H1 (cell line): ENCODE results near the gene NMB. TPM values are rescaled to one million over a fixed set of nuclear protein-coding genes. Genes with fewer than 3 reads are reported as not detected.

Experiments
- CTCF ChIA-PET: fragments of 300-600 bp; sonication (Branson Sonifier 250); formaldehyde crosslinking; loops from one replicate; lab custom pipeline; 2021; ENCODE audit not compliant: partially characterized antibody; lab: Charles Lee
- POLR2A ChIA-PET: fragments of 300-600 bp; sonication (Branson Sonifier 250); formaldehyde crosslinking; loops from one replicate; lab custom pipeline; 2021; ENCODE audit warnings: inconsistent platforms; ENCODE audit not compliant: partially characterized antibody; lab: Charles Lee
- DNase-seq, 2 experiments: peaks; one replicate each; pipeline versions ENCODE4 v3.0.0 to v3.0.0-alpha.2; 2010 to 2022; ENCODE audit warnings: low spot score in 2 of 2, low read depth in 1 of 2, mixed read lengths in 1 of 2
- FAIRE-seq: peaks from 2 replicates; lab custom pipeline; 2011; peaks lifted over from hg19 to GRCh38; lab: Jason Lieb, UNC
- H2AFZ ChIP-seq: 2 replicates; pipeline ENCODE4 v1.8.1; 2012; ENCODE audit warnings: low read length, inconsistent platforms
- H2AK5ac ChIP-seq: 2 replicates; pipeline ENCODE4 v1.6.1; 2013; ENCODE audit warnings: low read depth, low read length
- H2BK120ac ChIP-seq: replicated peaks from 2 replicates; pipeline ENCODE3; 2013; ENCODE audit warnings: low read depth, low read length, inconsistent platforms
- H2BK12ac ChIP-seq: 2 replicates; pipeline ENCODE4 v1.6.1; 2013; ENCODE audit warnings: low read depth, low read length
- H2BK15ac ChIP-seq: 2 replicates; pipeline ENCODE4 v1.6.1; 2013; ENCODE audit warnings: low read length
- H2BK20ac ChIP-seq: 2 replicates; pipeline ENCODE4 v1.6.1; 2013; ENCODE audit warnings: low read length
- H2BK5ac ChIP-seq: 2 replicates; pipeline ENCODE4 v1.6.1; 2013; ENCODE audit warnings: low read depth, low read length
- H3K14ac ChIP-seq: 2 replicates; pipeline ENCODE4 v1.6.1; 2013; ENCODE audit warnings: inconsistent platforms; ENCODE audit not compliant: insufficient read length
- H3K18ac ChIP-seq: 2 replicates; pipeline ENCODE4 v1.6.1; 2013; ENCODE audit warnings: low read length; ENCODE audit errors: extremely low read depth
- H3K23ac ChIP-seq: 2 replicates; pipeline ENCODE4 v1.6.1; 2013; ENCODE audit warnings: inconsistent platforms; ENCODE audit not compliant: insufficient read length
- H3K23me2 ChIP-seq: 2 replicates; pipeline ENCODE4 v1.6.1; 2013; ENCODE audit warnings: low read depth, low read length
- H3K27ac ChIP-seq: 2 replicates; pipeline ENCODE4 v1.6.1; 2011; ENCODE audit warnings: low read depth, low read length, inconsistent platforms
- H3K27me3 ChIP-seq, 4 experiments: replicated peaks in 1 of 4; 1 replicate in 1 of 4; 2 replicates in 3 of 4; pipeline versions ENCODE4 v1.6.1 to v1.8.1; 2011 to 2013; ENCODE audit warnings: low read length in 3 of 4, mild to moderate bottlenecking in 3 of 4, inconsistent platforms in 2 of 4, mixed read lengths in 2 of 4, moderate library complexity in 1 of 4; ENCODE audit not compliant: control insufficient read depth in 3 of 4, insufficient read depth in 3 of 4; ENCODE audit errors: extremely low read depth in 1 of 4
- H3K36me3 ChIP-seq, 4 experiments: 2 replicates each; pipeline versions ENCODE4 v1.6.1 to v1.8.1; 2011 to 2013; ENCODE audit warnings: mild to moderate bottlenecking in 4 of 4, low read length in 3 of 4, moderate library complexity in 2 of 4, control low read depth in 1 of 4, inconsistent platforms in 1 of 4; ENCODE audit not compliant: insufficient read depth in 4 of 4, control insufficient read depth in 2 of 4
- H3K4ac ChIP-seq: replicated peaks from 2 replicates; pipeline ENCODE3; 2013; ENCODE audit warnings: low read length, low read depth, mixed read lengths, inconsistent platforms; ENCODE audit not compliant: insufficient read length
- H3K4me1 ChIP-seq, 4 experiments: replicated peaks in 1 of 4; 1 replicate in 1 of 4; 2 replicates in 3 of 4; pipeline versions ENCODE4 v1.6.1 to v1.8.1; 2011 to 2013; ENCODE audit warnings: low read length in 3 of 4, inconsistent platforms in 2 of 4, mixed read lengths in 1 of 4; ENCODE audit not compliant: insufficient read depth in 4 of 4, control insufficient read depth in 3 of 4
- H3K4me2 ChIP-seq, 2 experiments: 2 replicates each; pipeline versions ENCODE4 v1.6.1 to v1.8.1; 2011 to 2013; ENCODE audit warnings: low read depth in 2 of 2, low read length in 2 of 2, control low read depth in 1 of 2, inconsistent platforms in 1 of 2, mild to moderate bottlenecking in 1 of 2; ENCODE audit not compliant: insufficient read depth in 1 of 2
- H3K4me3 ChIP-seq, 4 experiments: fragments of 200-600, 300-600 bp in 1 of 4; sonication (generic), shearing (Covaris generic), sonication (Bioruptor Twin) in 1 of 4; 2 replicates each; pipeline versions ENCODE4 v1.5.1 to v1.8.1; 2011 to 2016; ENCODE audit warnings: low read length in 4 of 4, low read depth in 3 of 4, control low read depth in 2 of 4, inconsistent platforms in 2 of 4, mild to moderate bottlenecking in 2 of 4, mixed read lengths in 1 of 4, moderate library complexity in 1 of 4; ENCODE audit not compliant: insufficient read depth in 2 of 4; ENCODE audit errors: extremely low read depth in 1 of 4
- H3K56ac ChIP-seq: replicated peaks from 2 replicates; pipeline ENCODE3; 2013; ENCODE audit warnings: low read depth, mild to moderate bottlenecking, mixed read lengths, low read length, inconsistent platforms; ENCODE audit not compliant: insufficient read length
- H3K79me1 ChIP-seq: 2 replicates; pipeline ENCODE4 v1.6.1; 2013; ENCODE audit warnings: low read depth, low read length, control low read depth
- H3K79me2 ChIP-seq, 2 experiments: 2 replicates each; pipeline versions ENCODE4 v1.6.1 to v1.8.1; 2012 to 2013; ENCODE audit warnings: low read length in 2 of 2, mild to moderate bottlenecking in 2 of 2, inconsistent platforms in 1 of 2; ENCODE audit not compliant: insufficient read depth in 2 of 2, control insufficient read depth in 1 of 2
- H3K9ac ChIP-seq, 4 experiments: replicated peaks in 1 of 4; 1 replicate in 1 of 4; 2 replicates in 3 of 4; pipeline versions ENCODE4 v1.6.1 to v1.8.1; 2011 to 2013; ENCODE audit warnings: low read depth in 3 of 4, low read length in 3 of 4, control low read depth in 2 of 4, mild to moderate bottlenecking in 2 of 4, moderate library complexity in 2 of 4, inconsistent platforms in 1 of 4; ENCODE audit errors: extremely low read depth in 1 of 4
- H3K9me3 ChIP-seq, 2 experiments: 2 replicates each; pipeline versions ENCODE4 v1.6.1 to v1.8.1; 2012 to 2013; ENCODE audit warnings: mild to moderate bottlenecking in 2 of 2, moderate library complexity in 2 of 2, control low read depth in 1 of 2, inconsistent platforms in 1 of 2, low read depth in 1 of 2, low read length in 1 of 2, mixed read lengths in 1 of 2; ENCODE audit not compliant: insufficient read depth in 2 of 2
- H4K20me1 ChIP-seq, 2 experiments: replicated peaks in 1 of 2; 2 replicates each; pipeline versions ENCODE3 to v1.8.1; 2011 to 2013; ENCODE audit warnings: inconsistent platforms in 2 of 2, low read length in 2 of 2, mild to moderate bottlenecking in 1 of 2; ENCODE audit not compliant: insufficient read depth in 2 of 2, control insufficient read depth in 1 of 2
- H4K5ac ChIP-seq: 2 replicates; pipeline ENCODE4 v1.6.1; 2013; ENCODE audit warnings: low read length, low read depth, mixed read lengths, inconsistent platforms; ENCODE audit not compliant: insufficient read length
- H4K8ac ChIP-seq: 2 replicates; pipeline ENCODE4 v1.8.0; 2013; ENCODE audit warnings: mild to moderate bottlenecking, moderate library complexity, low read length, inconsistent platforms; ENCODE audit not compliant: insufficient read depth; ENCODE audit errors: extremely low read depth
- H4K91ac ChIP-seq: replicated peaks from 2 replicates; pipeline ENCODE3; 2013; ENCODE audit warnings: low read length, mixed read lengths, inconsistent platforms; ENCODE audit not compliant: insufficient read length
- BRCA1 ChIP-seq: IDR thresholded peaks from 2 replicates; pipeline ENCODE4 v1.6.1; 2012; ENCODE audit warnings: low read depth, low read length, improper control_type of control experiment
- NANOG ChIP-seq: IDR thresholded peaks from 2 replicates; pipeline ENCODE4 v1.6.1; 2011; ENCODE audit warnings: low read length, low read depth, mild to moderate bottlenecking, inconsistent platforms; ENCODE audit not compliant: insufficient read depth, poor library complexity, severe bottlenecking
- RXRA ChIP-seq: IDR thresholded peaks from 2 replicates; pipeline ENCODE4 v1.6.1; 2011; ENCODE audit warnings: low read depth, mild to moderate bottlenecking, low read length, moderate library complexity; ENCODE audit not compliant: insufficient read depth
- TCF12 ChIP-seq: IDR thresholded peaks from 2 replicates; pipeline ENCODE4 v1.6.1; 2011; ENCODE audit warnings: low read depth, mild to moderate bottlenecking, low read length
- TEAD4 ChIP-seq: IDR thresholded peaks from 2 replicates; pipeline ENCODE4 v1.6.1; 2012; ENCODE audit warnings: low read depth, low read length, inconsistent platforms, mixed read lengths
- polyA plus RNA-seq, 7 experiments: library from polyadenylated mRNA; depleted of rRNA in 3 of 7; stranded (reverse) in 5 of 7; unstranded in 2 of 7; fragments of >200 nt in 5 of 7; fragments of 200-250 nt in 2 of 7; gene quantifications; 1 replicate in 5 of 7; 2 replicates in 1 of 7; 4 replicates in 1 of 7; pipeline versions ENCODE4 v1.2.1 to v1.2.3, GENCODE V29; 2011 to 2013; ENCODE audit warnings: missing spikeins in 2 of 7, mixed read lengths in 2 of 7
- total RNA-seq: library from RNA; stranded (reverse); fragmentation: NEBNext Ultra II Directional; extraction: Animal tissue kit (Norgen Biotek cat#: 25700); gene quantifications from 2 replicates; pipeline ENCODE4 v1.2.1, GENCODE V29; 2021
- TF ChIP-seq, protein P1 (sequence below), 3 experiments: IDR thresholded peaks; 1 replicate in 2 of 3; 2 replicates in 1 of 3; pipeline versions ENCODE4 v1.5.1 to v1.6.1; 2011; ENCODE audit warnings: low read length in 3 of 3, mild to moderate bottlenecking in 3 of 3, inconsistent platforms in 2 of 3, low read depth in 1 of 3, moderate library complexity in 1 of 3; ENCODE audit not compliant: insufficient read depth in 1 of 3; ENCODE audit errors: control extremely low read depth in 1 of 3

The NMB gene
- total and polyA plus RNA-seq, 2 of the 8 experiments (the other 6 are each of a cell fraction or from before 2014, with no cell fraction given) = 9.3 to 13.6 TPM

DNA sequence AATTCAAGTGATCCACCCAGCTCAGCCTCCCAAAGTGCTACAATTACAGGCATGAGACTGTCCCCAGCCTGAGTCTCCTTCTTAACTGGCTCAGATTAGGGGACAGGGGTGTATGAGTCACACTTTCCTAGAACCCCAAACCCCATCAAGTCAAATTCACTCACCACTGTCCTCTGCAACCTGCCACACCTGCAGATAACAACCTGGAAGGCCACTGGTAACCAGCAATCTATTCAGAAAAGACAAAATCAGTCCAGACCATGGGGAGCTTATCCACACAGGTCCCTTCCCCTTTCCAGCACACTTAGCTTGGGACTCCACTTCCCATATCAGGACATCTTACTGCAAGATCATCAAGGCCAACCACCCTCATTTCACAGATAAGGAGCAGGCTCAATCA lies 10.3 kb downstream of the NMB start:
- Histone ChIP-seq H4K5ac (no peak overlapping the region), H3K4ac (no peak overlapping the region), H2AFZ (no peak overlapping the region), H3K4me2 (no peak overlapping the region), H3K79me2 (0 out of 4 replicates have a peak, but pooled peaks cover 0 to 1% of the 10 kb centered on the region in 2 experiments), H2AK5ac (no peak overlapping the region), H3K9ac (no peak overlapping the region), H4K20me1 (peaks cover 4 to 7% of the 10 kb centered on the region in 2 experiments), H3K56ac (no peak overlapping the region), H3K36me3 (peaks cover 32 to 85% (median 61%) of the 10 kb centered on the region in 4 experiments), H3K27ac (no peak overlapping the region), H3K4me3 (no peak overlapping the region), H2BK15ac (no peak overlapping the region), H3K9me3 (no peaks in the 10 kb centered on the region), H4K8ac (no peak overlapping the region), H3K23me2 (no peaks in the 10 kb centered on the region), H2BK20ac (no peak overlapping the region), H2BK120ac (no peak overlapping the region), H3K27me3 (no peaks in the 10 kb centered on the region), H4K91ac (no peak overlapping the region), H3K4me1 (no peaks in the 10 kb centered on the region; a peak in 3 of 7 replicates), H2BK5ac (no peak overlapping the region), H2BK12ac (no peak overlapping the region), H3K23ac (no peak overlapping the region), H3K18ac (no peak overlapping the region), H3K79me1 (no peaks in the 10 kb centered on the region; the same call in 1 of the 2 replicates), H3K14ac (no peak overlapping the region)
- DNase-seq (no peak), FAIRE-seq (no peak)
- ChIA-PET POLR2A (interaction anchor here (0.8 to 5.0 kb wide), 7 partner anchors 9 to 178 kb away, joined by 3 to 32 read pairs (median 4); partner anchors contain the start of gene ZSCAN2), CTCF (interaction anchor here (1.3 to 3.6 kb wide), 5 partner anchors 8 to 60 kb away, joined by 3 to 19 read pairs (median 14); no protein-coding TSS in a partner anchor)
- TF ChIP-seq NANOG = no peak
- TF ChIP-seq, protein P1, sequence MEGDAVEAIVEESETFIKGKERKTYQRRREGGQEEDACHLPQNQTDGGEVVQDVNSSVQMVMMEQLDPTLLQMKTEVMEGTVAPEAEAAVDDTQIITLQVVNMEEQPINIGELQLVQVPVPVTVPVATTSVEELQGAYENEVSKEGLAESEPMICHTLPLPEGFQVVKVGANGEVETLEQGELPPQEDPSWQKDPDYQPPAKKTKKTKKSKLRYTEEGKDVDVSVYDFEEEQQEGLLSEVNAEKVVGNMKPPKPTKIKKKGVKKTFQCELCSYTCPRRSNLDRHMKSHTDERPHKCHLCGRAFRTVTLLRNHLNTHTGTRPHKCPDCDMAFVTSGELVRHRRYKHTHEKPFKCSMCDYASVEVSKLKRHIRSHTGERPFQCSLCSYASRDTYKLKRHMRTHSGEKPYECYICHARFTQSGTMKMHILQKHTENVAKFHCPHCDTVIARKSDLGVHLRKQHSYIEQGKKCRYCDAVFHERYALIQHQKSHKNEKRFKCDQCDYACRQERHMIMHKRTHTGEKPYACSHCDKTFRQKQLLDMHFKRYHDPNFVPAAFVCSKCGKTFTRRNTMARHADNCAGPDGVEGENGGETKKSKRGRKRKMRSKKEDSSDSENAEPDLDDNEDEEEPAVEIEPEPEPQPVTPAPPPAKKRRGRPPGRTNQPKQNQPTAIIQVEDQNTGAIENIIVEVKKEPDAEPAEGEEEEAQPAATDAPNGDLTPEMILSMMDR (IDR thresholded peaks at IDR 0.05; ENCODE audit: control extremely low read depth in 1 of 3, insufficient read depth in 1 of 3, low read depth in 1 of 3, low read length in 3 of 3) = no peak
- no peak for TF ChIP-seq TEAD4
- TF ChIP-seq BRCA1 = no peak
- no peak for TF ChIP-seq TCF12
- TF ChIP-seq RXRA = no peak
